ENCODE results near the gene DDX39B.

Gene DDX39B

GRCh38 chr6:31586008-31586407 is 44.2 kb upstream of the DDX39B start, which contains the start of gene LST1:
Gene LST1 (plus strand): TSS chr6:31586277. CDS start chr6:31587300, 1,023 bp downstream.
- Histone ChIP-seq H3K9me3 (ENCODE audit: control extremely low read depth in 1 of 5, control insufficient read depth in 4 of 5, insufficient read depth in 2 of 5, low read depth in 1 of 5, low read length in 4 of 5) (no peaks in the 10 kb centered on the region), H3K36me3 (ENCODE audit: control insufficient read depth in 4 of 4, insufficient read depth in 4 of 4, low read length in 3 of 4) (peaks cover 0 to 16% (median 0%) of the 10 kb centered on the region in 4 experiments), H3K4me3 (ENCODE audit: control insufficient read depth in 1 of 7, extremely low read depth in 1 of 7, insufficient read depth in 4 of 7, low read depth in 2 of 7, low read length in 6 of 7) (peak within 1 kb of the TSS in 6 of 7 experiments; percentile 8 to 76 (median 58)), H3K27ac (ENCODE audit: insufficient read depth in 1 of 2, low read depth in 1 of 2, low read length in 2 of 2, poor library complexity in 1 of 2, severe bottlenecking in 2 of 2) (peak within 1 kb of the TSS; percentile 54 to 76), H3K27me3 (replicated peaks in 2 of 5; ENCODE audit: control insufficient read depth in 4 of 5, insufficient read depth in 5 of 5, low read length in 4 of 5) (no peaks in the 10 kb centered on the region), H3K4me1 (ENCODE audit: control extremely low read depth in 1 of 4, control insufficient read depth in 4 of 4, insufficient read depth in 4 of 4, low read length in 3 of 4) (peaks cover 21 to 88% (median 78%) of the 10 kb centered on the region in 4 experiments)
- POLR2A ChIA-PET = interaction anchor here (0.6 to 2.3 kb wide), 5 partner anchors 10 to 38 kb away, joined by 4 to 13 read pairs (median 5); partner anchors contain the start of gene NFKBIL1
- WGBS (ENCODE audit: insufficient coverage) = 0% methylated on average over 1 of the region's 1 CpG
- CTCF ChIA-PET = interaction anchor here (1.2 to 19.6 kb wide), 5 partner anchors 10 to 36 kb away, joined by 4 to 605 read pairs (median 76); partner anchors contain the start of genes AIF1, ATP6V1G2, DDX39B and NCR3
- peak in 2 of 3 donors; percentile 65 to 72 for DNase-seq

GRCh38 chr6:31585491-31585890 is 43.7 kb upstream of the DDX39B start:
- peaks cover 21 to 93% (median 81%) of the 10 kb centered on the region in 4 experiments for H3K4me1 ChIP-seq (ENCODE audit: control extremely low read depth in 1 of 4, control insufficient read depth in 4 of 4, insufficient read depth in 4 of 4, low read length in 3 of 4)
- peak overlapping the region in 1 of 2 experiments; percentile 76 for H3K27ac ChIP-seq (ENCODE audit: insufficient read depth in 1 of 2, low read depth in 1 of 2, low read length in 2 of 2, poor library complexity in 1 of 2, severe bottlenecking in 2 of 2)
- POLR2A ChIA-PET = interaction anchor here (2.3 kb wide), 1 partner anchor 26 kb away, joined by 13 read pairs; no protein-coding TSS in a partner anchor

GRCh38 chr6:31582230-31582643 is 40.4 kb upstream of the DDX39B start, which contains the start of gene LTB:
Gene LTB (minus strand): TSS chr6:31582424. CDS start chr6:31582417, 7 bp downstream.
- Histone ChIP-seq H3K9me3 (ENCODE audit: control extremely low read depth in 1 of 5, control insufficient read depth in 4 of 5, insufficient read depth in 2 of 5, low read depth in 1 of 5, low read length in 4 of 5) (no peaks in the 10 kb centered on the region), H3K4me3 (ENCODE audit: control insufficient read depth in 1 of 7, extremely low read depth in 1 of 7, insufficient read depth in 4 of 7, low read depth in 2 of 7, low read length in 6 of 7) (peak within 1 kb of the TSS; percentile 85 to 96 (median 91)), H3K36me3 (ENCODE audit: control insufficient read depth in 4 of 4, insufficient read depth in 4 of 4, low read length in 3 of 4) (no peaks in the 10 kb centered on the region), H3K27ac (ENCODE audit: insufficient read depth in 1 of 2, low read depth in 1 of 2, low read length in 2 of 2, poor library complexity in 1 of 2, severe bottlenecking in 2 of 2) (peak within 1 kb of the TSS; percentile 46 to 83), H3K27me3 (replicated peaks in 2 of 5; ENCODE audit: control insufficient read depth in 4 of 5, insufficient read depth in 5 of 5, low read length in 4 of 5) (no peaks in the 10 kb centered on the region), H3K4me1 (ENCODE audit: control extremely low read depth in 1 of 4, control insufficient read depth in 4 of 4, insufficient read depth in 4 of 4, low read length in 3 of 4) (peaks cover 17 to 71% (median 62%) of the 10 kb centered on the region in 4 experiments)
- peak in 1 of 3 donors; percentile 31 for DNase-seq
- POLR2A ChIA-PET = interaction anchor here (0.6 to 2.3 kb wide), 8 partner anchors 11 to 564 kb away, joined by 3 to 7 read pairs (median 4); partner anchors contain the start of gene NFKBIL1
- CTCF ChIA-PET = interaction anchor here (0.7 to 19.6 kb wide), 7 partner anchors 7 to 70 kb away, joined by 3 to 605 read pairs (median 76); partner anchors contain the start of genes ATP6V1G2, BAG6, DDX39B and LTA
- WGBS (ENCODE audit: insufficient coverage) = 0% methylated on average over 2 of the region's 3 CpGs

More at GRCh38 chr6:31585491-31585890, 43.7 kb upstream of the DDX39B start:
- Histone ChIP-seq H3K36me3 (ENCODE audit: control insufficient read depth in 4 of 4, insufficient read depth in 4 of 4, low read length in 3 of 4) (peaks cover 0 to 16% (median 0%) of the 10 kb centered on the region in 4 experiments), H3K9me3 (ENCODE audit: control extremely low read depth in 1 of 5, control insufficient read depth in 4 of 5, insufficient read depth in 2 of 5, low read depth in 1 of 5, low read length in 4 of 5) (no peaks in the 10 kb centered on the region), H3K4me3 (ENCODE audit: control insufficient read depth in 1 of 7, extremely low read depth in 1 of 7, insufficient read depth in 4 of 7, low read depth in 2 of 7, low read length in 6 of 7) (peak overlapping the region in 3 of 7 experiments; percentile 35 to 76 (median 51)), H3K27me3 (replicated peaks in 2 of 5; ENCODE audit: control insufficient read depth in 4 of 5, insufficient read depth in 5 of 5, low read length in 4 of 5) (no peaks in the 10 kb centered on the region)
- CTCF ChIA-PET = interaction anchor here (1.2 to 19.6 kb wide), 6 partner anchors 10 to 36 kb away, joined by 4 to 605 read pairs (median 108); partner anchors contain the start of genes AIF1, ATP6V1G2, DDX39B and LTA
- WGBS (ENCODE audit: insufficient coverage) = 100% methylated on average over 2 of the region's 2 CpGs
- DNase-seq = peak in 2 of 3 donors; percentile 31 to 48

GRCh38 chr6:31581434-31582229 is 39.8 kb upstream of the DDX39B start:
- peak overlapping the region; percentile 46 to 83 for H3K27ac ChIP-seq (ENCODE audit: insufficient read depth in 1 of 2, low read depth in 1 of 2, low read length in 2 of 2, poor library complexity in 1 of 2, severe bottlenecking in 2 of 2)
- peak overlapping the region; percentile 85 to 96 (median 91) for H3K4me3 ChIP-seq (ENCODE audit: control insufficient read depth in 1 of 7, extremely low read depth in 1 of 7, insufficient read depth in 4 of 7, low read depth in 2 of 7, low read length in 6 of 7)
- peaks cover 13 to 71% (median 59%) of the 10 kb centered on the region in 4 experiments for H3K4me1 ChIP-seq (ENCODE audit: control extremely low read depth in 1 of 4, control insufficient read depth in 4 of 4, insufficient read depth in 4 of 4, low read length in 3 of 4)
- no peak for DNase-seq
- no peaks in the 10 kb centered on the region for H3K27me3 ChIP-seq (replicated peaks in 2 of 5; ENCODE audit: control insufficient read depth in 4 of 5, insufficient read depth in 5 of 5, low read length in 4 of 5)
- WGBS (ENCODE audit: insufficient coverage) = 4% methylated on average over 16 of the region's 21 CpGs
- ChIA-PET CTCF (interaction anchor here (0.7 to 19.6 kb wide), 7 partner anchors 14 to 70 kb away, joined by 3 to 605 read pairs (median 6); partner anchors contain the start of genes ATP6V1G2, BAG6, DDX39B and LTA), POLR2A (interaction anchor here (0.8 to 2.4 kb wide), 11 partner anchors 12 to 35 kb away, joined by 3 to 8 read pairs (median 4); partner anchors contain the start of gene NFKBIL1)
- no peaks in the 10 kb centered on the region for H3K9me3 ChIP-seq (ENCODE audit: control extremely low read depth in 1 of 5, control insufficient read depth in 4 of 5, insufficient read depth in 2 of 5, low read depth in 1 of 5, low read length in 4 of 5)
- H3K36me3 ChIP-seq (ENCODE audit: control insufficient read depth in 4 of 4, insufficient read depth in 4 of 4, low read length in 3 of 4) = no peaks in the 10 kb centered on the region

GRCh38 chr6:31580807-31581433 is 39.1 kb upstream of the DDX39B start:
- peak overlapping the region; percentile 85 to 96 (median 91) for H3K4me3 ChIP-seq (ENCODE audit: control insufficient read depth in 1 of 7, extremely low read depth in 1 of 7, insufficient read depth in 4 of 7, low read depth in 2 of 7, low read length in 6 of 7)
- DNase-seq = peak; percentile 81 to 86 (median 85)
- no peaks in the 10 kb centered on the region for H3K27me3 ChIP-seq (replicated peaks in 2 of 5; ENCODE audit: control insufficient read depth in 4 of 5, insufficient read depth in 5 of 5, low read length in 4 of 5)
- under 1% methylated on average over 40 of the region's 62 CpGs for WGBS (ENCODE audit: insufficient coverage)
- no peaks in the 10 kb centered on the region for H3K36me3 ChIP-seq (ENCODE audit: control insufficient read depth in 4 of 4, insufficient read depth in 4 of 4, low read length in 3 of 4)
- CTCF ChIA-PET = interaction anchor here (0.8 to 19.6 kb wide), 8 partner anchors 9 to 46 kb away, joined by 3 to 605 read pairs (median 5); partner anchors contain the start of genes AIF1, ATP6V1G2, DDX39B and LTA
- no peaks in the 10 kb centered on the region for H3K9me3 ChIP-seq (ENCODE audit: control extremely low read depth in 1 of 5, control insufficient read depth in 4 of 5, insufficient read depth in 2 of 5, low read depth in 1 of 5, low read length in 4 of 5)
- peaks cover 12 to 65% (median 57%) of the 10 kb centered on the region in 4 experiments for H3K4me1 ChIP-seq (ENCODE audit: control extremely low read depth in 1 of 4, control insufficient read depth in 4 of 4, insufficient read depth in 4 of 4, low read length in 3 of 4)
- POLR2A ChIA-PET = interaction anchor here (0.8 to 2.4 kb wide), 8 partner anchors 13 to 34 kb away, joined by 3 to 8 read pairs (median 4); partner anchors contain the start of gene NFKBIL1
- H3K27ac ChIP-seq (ENCODE audit: insufficient read depth in 1 of 2, low read depth in 1 of 2, low read length in 2 of 2, poor library complexity in 1 of 2, severe bottlenecking in 2 of 2) = peak overlapping the region; percentile 46 to 83

GRCh38 chr6:31580438-31580740 is 38.6 kb upstream of the DDX39B start:
- Histone ChIP-seq H3K27ac (ENCODE audit: insufficient read depth in 1 of 2, low read depth in 1 of 2, low read length in 2 of 2, poor library complexity in 1 of 2, severe bottlenecking in 2 of 2) (no peak overlapping the region), H3K9me3 (ENCODE audit: control extremely low read depth in 1 of 5, control insufficient read depth in 4 of 5, insufficient read depth in 2 of 5, low read depth in 1 of 5, low read length in 4 of 5) (no peaks in the 10 kb centered on the region), H3K4me1 (ENCODE audit: control extremely low read depth in 1 of 4, control insufficient read depth in 4 of 4, insufficient read depth in 4 of 4, low read length in 3 of 4) (peaks cover 10 to 64% (median 57%) of the 10 kb centered on the region in 4 experiments), H3K36me3 (ENCODE audit: control insufficient read depth in 4 of 4, insufficient read depth in 4 of 4, low read length in 3 of 4) (no peaks in the 10 kb centered on the region), H3K27me3 (replicated peaks in 2 of 5; ENCODE audit: control insufficient read depth in 4 of 5, insufficient read depth in 5 of 5, low read length in 4 of 5) (no peaks in the 10 kb centered on the region), H3K4me3 (ENCODE audit: control insufficient read depth in 1 of 7, extremely low read depth in 1 of 7, insufficient read depth in 4 of 7, low read depth in 2 of 7, low read length in 6 of 7) (peak overlapping the region; percentile 85 to 96 (median 91))
- WGBS (ENCODE audit: insufficient coverage) = 43% methylated on average over 10 of the region's 11 CpGs
- ChIA-PET POLR2A (interaction anchor here (0.8 to 2.4 kb wide), 6 partner anchors 18 to 33 kb away, joined by 3 to 8 read pairs (median 4); partner anchors contain the start of gene NFKBIL1), CTCF (interaction anchor here (0.8 to 19.6 kb wide), 8 partner anchors 9 to 80 kb away, joined by 3 to 605 read pairs (median 4); partner anchors contain the start of genes AIF1, ATP6V1G2, C6orf47 and DDX39B)
- DNase-seq = no peak
